Retinal pigment epithelial cell (primary cell): ENCODE data around the gene SMCHD1.

Source experiments
- DNase-seq: peaks from one replicate; pipeline ENCODE4 v3.0.0-alpha.2; 2010; ENCODE audit warnings: low read depth
- H3K4me3 ChIP-seq: 2 replicates; pipeline ENCODE4 v1.5.1; 2011; ENCODE audit warnings: mild to moderate bottlenecking, low read length, control low read depth, moderate library complexity
- TF ChIP-seq, protein P1 (sequence below): conservative IDR thresholded peaks from 2 replicates; pipeline ENCODE4 v1.5.1; 2011; ENCODE audit warnings: low read depth, low read length, control low read depth, inconsistent platforms

The SMCHD1 gene

DNA sequence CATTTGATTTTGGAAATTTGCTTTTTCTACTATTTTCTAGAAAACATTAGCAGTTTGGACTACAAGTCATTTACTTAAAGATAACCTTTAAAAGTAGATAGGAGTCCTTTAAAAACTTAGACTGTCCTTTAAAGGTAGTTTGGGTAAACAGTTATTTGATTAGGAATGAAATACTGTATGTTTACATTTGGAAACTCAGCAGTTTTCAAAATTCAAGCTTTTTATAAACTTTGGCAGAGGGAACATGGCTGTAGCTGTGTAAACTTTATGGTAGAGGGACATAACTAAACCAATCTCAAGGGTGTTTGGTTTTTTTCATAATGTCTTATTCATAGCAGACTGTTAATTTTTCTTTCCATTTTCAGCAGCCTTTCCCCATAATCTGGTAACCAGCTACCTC, 90.7 kb downstream of the SMCHD1 start:
- H3K4me3 ChIP-seq: no peak overlapping the region
- TF ChIP-seq, protein P1, sequence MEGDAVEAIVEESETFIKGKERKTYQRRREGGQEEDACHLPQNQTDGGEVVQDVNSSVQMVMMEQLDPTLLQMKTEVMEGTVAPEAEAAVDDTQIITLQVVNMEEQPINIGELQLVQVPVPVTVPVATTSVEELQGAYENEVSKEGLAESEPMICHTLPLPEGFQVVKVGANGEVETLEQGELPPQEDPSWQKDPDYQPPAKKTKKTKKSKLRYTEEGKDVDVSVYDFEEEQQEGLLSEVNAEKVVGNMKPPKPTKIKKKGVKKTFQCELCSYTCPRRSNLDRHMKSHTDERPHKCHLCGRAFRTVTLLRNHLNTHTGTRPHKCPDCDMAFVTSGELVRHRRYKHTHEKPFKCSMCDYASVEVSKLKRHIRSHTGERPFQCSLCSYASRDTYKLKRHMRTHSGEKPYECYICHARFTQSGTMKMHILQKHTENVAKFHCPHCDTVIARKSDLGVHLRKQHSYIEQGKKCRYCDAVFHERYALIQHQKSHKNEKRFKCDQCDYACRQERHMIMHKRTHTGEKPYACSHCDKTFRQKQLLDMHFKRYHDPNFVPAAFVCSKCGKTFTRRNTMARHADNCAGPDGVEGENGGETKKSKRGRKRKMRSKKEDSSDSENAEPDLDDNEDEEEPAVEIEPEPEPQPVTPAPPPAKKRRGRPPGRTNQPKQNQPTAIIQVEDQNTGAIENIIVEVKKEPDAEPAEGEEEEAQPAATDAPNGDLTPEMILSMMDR: no peak
- DNase-seq: no peak

DNA sequence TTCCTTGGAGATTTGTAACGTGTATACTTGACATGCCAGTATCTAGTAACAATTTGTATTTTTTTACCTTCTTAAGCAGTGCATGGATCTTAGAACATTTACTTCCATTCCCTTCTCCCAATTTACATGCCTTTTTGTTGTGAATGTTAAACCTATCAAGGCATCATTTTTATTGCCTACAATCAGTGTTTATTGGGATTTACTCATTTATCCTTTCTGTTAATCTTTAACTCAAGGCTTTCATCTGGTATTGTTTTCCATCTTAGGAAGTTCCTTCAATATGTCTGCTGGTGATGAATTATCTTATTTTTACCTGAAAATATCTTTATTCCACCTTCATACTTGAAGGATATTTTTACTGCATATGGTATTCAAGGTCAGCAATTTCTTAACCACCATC, 102.8 kb downstream of the SMCHD1 start:
- no peak for DNase-seq
- TF ChIP-seq, protein P1: no peak
- no peak overlapping the region for H3K4me3 ChIP-seq

DNA sequence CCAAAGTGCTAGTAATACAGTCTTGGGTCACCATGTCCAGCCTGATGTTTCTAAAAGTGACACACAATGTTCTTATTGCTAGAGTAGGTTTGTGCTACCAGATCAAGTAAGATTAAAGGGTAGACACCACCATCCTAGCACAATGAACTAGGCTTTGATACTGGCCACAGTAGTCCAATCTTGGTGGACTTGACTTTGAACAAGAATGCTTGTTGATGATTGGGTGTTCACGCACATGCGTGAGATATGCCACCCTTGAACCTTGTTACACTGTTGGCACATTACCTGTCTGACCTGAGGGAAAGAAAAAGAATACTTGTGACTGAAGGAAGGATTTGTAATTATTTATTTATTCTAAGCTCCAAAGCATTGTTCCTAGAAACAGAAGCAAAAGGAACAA, 119.1 kb downstream of the SMCHD1 start:
- no peak for DNase-seq
- TF ChIP-seq, protein P1: no peak
- no peak overlapping the region for H3K4me3 ChIP-seq

DNA sequence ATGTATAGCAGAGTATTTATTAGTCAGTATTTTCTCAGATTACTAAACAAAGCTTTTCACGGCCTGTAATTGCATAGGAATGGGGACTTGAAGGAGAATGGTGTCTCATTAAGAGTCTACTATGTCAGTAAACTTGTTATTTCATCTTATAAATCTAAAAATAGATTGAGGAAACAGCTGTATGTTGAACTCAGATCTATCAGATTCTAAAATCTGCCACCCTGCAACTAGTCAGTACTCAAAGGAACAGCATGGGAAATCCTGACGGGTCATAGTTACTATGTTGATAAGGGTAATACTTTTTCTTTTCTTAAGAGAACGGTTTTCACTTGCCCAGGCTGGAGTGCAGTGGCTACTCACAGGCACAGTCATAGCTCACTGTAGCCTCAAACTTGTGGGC, 121.1 kb downstream of the SMCHD1 start:
- H3K4me3 ChIP-seq: no peak overlapping the region
- no peak for DNase-seq
- TF ChIP-seq, protein P1: no peak

DNA sequence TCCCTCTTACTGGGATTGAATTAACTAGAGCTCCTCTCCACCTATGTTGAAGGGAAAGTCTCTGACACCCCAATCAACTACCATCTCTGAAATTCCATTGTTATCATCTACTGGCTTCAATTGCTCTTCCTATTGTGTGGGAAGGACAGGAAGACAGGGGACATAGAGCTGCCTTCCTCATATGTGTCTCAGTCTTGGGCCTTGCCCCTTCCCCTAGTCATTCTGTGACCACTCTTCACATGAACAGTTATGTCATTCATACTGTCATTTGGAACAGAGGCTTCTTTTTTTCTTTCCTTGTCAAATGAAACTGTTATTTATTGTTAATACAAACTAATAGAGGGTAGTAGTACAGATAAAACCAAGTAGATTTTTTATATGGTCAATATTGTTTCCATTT, 121.7 kb downstream of the SMCHD1 start:
- TF ChIP-seq, protein P1: no peak
- DNase-seq: no peak
- H3K4me3 ChIP-seq: no peak overlapping the region

DNA sequence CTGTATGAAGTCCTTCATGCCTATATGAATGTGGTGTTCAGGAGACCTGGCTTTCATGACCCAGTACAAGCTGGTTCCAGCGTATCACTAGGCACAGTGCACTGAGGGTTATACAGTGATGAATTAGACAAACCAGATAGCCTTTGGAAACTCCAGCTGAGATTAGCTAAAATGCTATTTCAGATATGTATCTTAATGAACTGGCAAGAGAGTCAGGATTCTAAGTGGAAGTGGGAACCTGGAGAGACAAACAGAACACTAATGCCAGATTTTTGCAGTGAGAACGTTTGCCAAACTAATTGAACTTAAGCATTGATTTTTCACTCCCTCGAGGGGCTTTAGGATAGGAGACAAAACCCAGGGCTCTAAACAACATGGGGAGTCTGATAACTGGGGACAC, 125.2 kb downstream of the SMCHD1 start:
- TF ChIP-seq, protein P1: no peak

DNA sequence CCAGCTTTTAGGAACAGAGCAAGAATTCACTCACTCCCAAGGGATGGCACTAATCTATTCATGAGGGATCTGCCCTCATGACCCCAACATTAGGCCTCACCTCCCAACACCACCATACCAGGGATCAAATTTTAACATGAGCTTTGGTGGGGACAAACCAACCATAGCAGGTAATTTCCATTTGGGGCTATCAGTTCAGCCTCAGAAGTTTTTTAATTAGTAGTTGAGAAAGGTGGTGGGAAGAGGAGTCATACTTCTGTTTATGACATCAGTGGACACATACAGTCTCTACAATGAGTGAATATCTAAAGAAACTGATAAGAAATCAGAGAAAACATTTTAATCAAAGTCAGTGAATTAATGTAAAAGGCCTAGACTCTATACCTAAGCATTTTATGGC, 131.7 kb downstream of the SMCHD1 start:
- no peak overlapping the region for H3K4me3 ChIP-seq
- DNase-seq: no peak
- TF ChIP-seq, protein P1: no peak

More for the DNA sequence above, 125.2 kb downstream of the SMCHD1 start:
- no peak for DNase-seq
- H3K4me3 ChIP-seq: no peak overlapping the region
